Neural cell (in vitro differentiated cells): Measurements from ENCODE around the gene KLK11.

Experiments used
- EP300 ChIP-seq: fragments of 450-650 bp; conservative IDR thresholded peaks from 2 replicates; pipeline ENCODE4 v1.6.1; 2014; ENCODE audit warnings: antibody characterized with exemption, mild to moderate bottlenecking, moderate library complexity; ENCODE audit not compliant: poor library complexity, severe bottlenecking
- EZH2 ChIP-seq: fragments of 200-600, 300-800 bp; shearing (Covaris generic), sonication (generic); IDR thresholded peaks from 2 replicates; pipeline ENCODE4 v1.6.1; 2014; ENCODE audit warnings: antibody characterized with exemption, low read length, borderline replicate concordance, mild to moderate bottlenecking; ENCODE audit not compliant: insufficient read depth, poor library complexity, severe bottlenecking
- REST ChIP-seq: IDR thresholded peaks from 2 replicates; pipeline ENCODE4 v1.6.1; 2012; ENCODE audit warnings: borderline replicate concordance
- TF ChIP-seq, protein P1 (sequence below): fragments of 450-650 bp; IDR thresholded peaks from 2 replicates; pipeline ENCODE4 v1.5.1; 2014; ENCODE audit warnings: antibody characterized with exemption, mild to moderate bottlenecking, moderate library complexity; ENCODE audit not compliant: poor library complexity, severe bottlenecking

GRCh38 chr19:50982186-50982585 lies 44.2 kb downstream of the KLK11 start:
- TF ChIP-seq, protein P1, sequence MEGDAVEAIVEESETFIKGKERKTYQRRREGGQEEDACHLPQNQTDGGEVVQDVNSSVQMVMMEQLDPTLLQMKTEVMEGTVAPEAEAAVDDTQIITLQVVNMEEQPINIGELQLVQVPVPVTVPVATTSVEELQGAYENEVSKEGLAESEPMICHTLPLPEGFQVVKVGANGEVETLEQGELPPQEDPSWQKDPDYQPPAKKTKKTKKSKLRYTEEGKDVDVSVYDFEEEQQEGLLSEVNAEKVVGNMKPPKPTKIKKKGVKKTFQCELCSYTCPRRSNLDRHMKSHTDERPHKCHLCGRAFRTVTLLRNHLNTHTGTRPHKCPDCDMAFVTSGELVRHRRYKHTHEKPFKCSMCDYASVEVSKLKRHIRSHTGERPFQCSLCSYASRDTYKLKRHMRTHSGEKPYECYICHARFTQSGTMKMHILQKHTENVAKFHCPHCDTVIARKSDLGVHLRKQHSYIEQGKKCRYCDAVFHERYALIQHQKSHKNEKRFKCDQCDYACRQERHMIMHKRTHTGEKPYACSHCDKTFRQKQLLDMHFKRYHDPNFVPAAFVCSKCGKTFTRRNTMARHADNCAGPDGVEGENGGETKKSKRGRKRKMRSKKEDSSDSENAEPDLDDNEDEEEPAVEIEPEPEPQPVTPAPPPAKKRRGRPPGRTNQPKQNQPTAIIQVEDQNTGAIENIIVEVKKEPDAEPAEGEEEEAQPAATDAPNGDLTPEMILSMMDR: no peak
- TF ChIP-seq EZH2: no peak
- no peak for TF ChIP-seq EP300
- TF ChIP-seq REST: no peak
